ENCODE results near the gene CYSRT1. TPM values are rescaled to one million over a fixed set of nuclear protein-coding genes. Genes with fewer than 3 reads are reported as not detected.

The CYSRT1 gene
- polyA plus RNA-seq, 3 donors = 0.17 TPM; not detected in 2

- Mint-ChIP-seq H3K36me3 (peaks cover 0 to 2% of the 10 kb centered on the region in 2 donors), H3K4me1 (peaks cover 49% of the 10 kb centered on the region), H3K27ac (peak overlapping the region; percentile 77 to 92 (median 89)), H3K9me3 (peaks cover 0 to 2% (median 0%) of the 10 kb centered on the region in 7 donors), H3K4me3 (peak overlapping the region; percentile 74 to 88), H3K27me3 (ENCODE audit: low read depth in 3 of 3) (peaks cover 0 to 4% (median 0%) of the 10 kb centered on the region in 3 donors)
- peak overlapping the region; percentile 47 to 74 (median 68) for H3K4me3 ChIP-seq (replicated peaks in 1 of 3; ENCODE audit: low read depth in 2 of 3, low read length in 3 of 3)
- peak overlapping the region; percentile 74 for H2AFZ ChIP-seq (ENCODE audit: insufficient read depth, low read depth, low read length, poor library complexity, severe bottlenecking)
- peaks cover 46 to 62% of the 10 kb centered on the region in 2 donors for H3K4me1 ChIP-seq (ENCODE audit: control insufficient read depth in 1 of 2, insufficient read depth in 2 of 2, low read length in 2 of 2)
- no peak for TF ChIP-seq CTCF (IDR thresholded peaks at IDR 0.05)
- H3K27ac ChIP-seq (ENCODE audit: low read depth in 1 of 2, low read length in 2 of 2) = peak overlapping the region; percentile 77 to 89
- H3K9me3 ChIP-seq (replicated peaks in 1 of 2; ENCODE audit: control insufficient read depth in 1 of 2, insufficient read depth in 1 of 2, low read length in 2 of 2) = no peaks in the 10 kb centered on the region
- 10% methylated on average over 14 of the region's 23 CpGs for WGBS (ENCODE audit: insufficient coverage)
- H3K4me2 ChIP-seq (replicated peaks; ENCODE audit: extremely low read depth, low read length, poor library complexity, severe bottlenecking) = peak overlapping the region; percentile 79
- peak overlapping the region; percentile 64 for H3K9ac ChIP-seq (ENCODE audit: insufficient read depth, low read length, poor library complexity, severe bottlenecking)
- peaks cover 51% of the 10 kb centered on the region for H3K79me2 ChIP-seq (ENCODE audit: insufficient read depth, low read length)
- no peaks in the 10 kb centered on the region for H3K36me3 ChIP-seq (replicated peaks in 1 of 2; ENCODE audit: control insufficient read depth in 1 of 2, insufficient read depth in 2 of 2, low read length in 2 of 2)
- intact Hi-C loops (cut with micrococcal nuclease) = loop anchor here (2.0 to 5.0 kb wide), 3 partner anchors 21 to 351 kb away; partner anchors contain the start of genes RNF208 (in 2 of the 2), MRPL41 (in 1 of the 2), PNPLA7 (in 1 of the 2) and TUBB4B (in 1 of the 2)
- H4K20me1 ChIP-seq (ENCODE audit: insufficient read depth, low read length) = peaks cover 25% of the 10 kb centered on the region
- DNase-seq = no peak
- H3K27me3 ChIP-seq (ENCODE audit: control insufficient read depth in 2 of 2, insufficient read depth in 2 of 2, low read length in 2 of 2) = peaks cover 0 to 4% of the 10 kb centered on the region in 2 donors
Measured at GRCh38 chr9:137201205-137201868, 23.6 kb upstream of the CYSRT1 start.

GRCh38 chr9:137202966-137203365, 22.0 kb upstream of the CYSRT1 start:
- H3K27me3 Mint-ChIP-seq (ENCODE audit: low read depth in 3 of 3) = peaks cover 0 to 4% (median 0%) of the 10 kb centered on the region in 3 donors
- no peak overlapping the region for H3K4me3 ChIP-seq (replicated peaks in 1 of 3; ENCODE audit: low read depth in 2 of 3, low read length in 3 of 3)
- peaks cover 61% of the 10 kb centered on the region for H3K79me2 ChIP-seq (ENCODE audit: insufficient read depth, low read length)
- H3K4me1 Mint-ChIP-seq = peaks cover 58% of the 10 kb centered on the region
- no peak overlapping the region for H3K27ac ChIP-seq (ENCODE audit: low read depth in 1 of 2, low read length in 2 of 2)
- no peak overlapping the region for H3K27ac Mint-ChIP-seq
- peaks cover 0 to 2% (median 0%) of the 10 kb centered on the region in 7 donors for H3K9me3 Mint-ChIP-seq
- DNase-seq = no peak
- no peak overlapping the region for H3K9ac ChIP-seq (ENCODE audit: insufficient read depth, low read length, poor library complexity, severe bottlenecking)
- intact Hi-C loops (cut with micrococcal nuclease) = loop anchor here in 1 of 2 donors (5.0 kb wide), 2 partner anchors 39 to 349 kb away; partner anchors contain the start of genes MRPL41, PNPLA7 and TUBB4B
- TF ChIP-seq CTCF (IDR thresholded peaks at IDR 0.05) = no peak
- peaks cover 50 to 70% of the 10 kb centered on the region in 2 donors for H3K4me1 ChIP-seq (ENCODE audit: control insufficient read depth in 1 of 2, insufficient read depth in 2 of 2, low read length in 2 of 2)
- H3K4me3 Mint-ChIP-seq = no peak overlapping the region
- H3K36me3 ChIP-seq (replicated peaks in 1 of 2; ENCODE audit: control insufficient read depth in 1 of 2, insufficient read depth in 2 of 2, low read length in 2 of 2) = peaks cover 0 to 6% of the 10 kb centered on the region in 2 donors
- peaks cover 23% of the 10 kb centered on the region for H4K20me1 ChIP-seq (ENCODE audit: insufficient read depth, low read length)
- H3K27me3 ChIP-seq (ENCODE audit: control insufficient read depth in 2 of 2, insufficient read depth in 2 of 2, low read length in 2 of 2) = peaks cover 0 to 4% of the 10 kb centered on the region in 2 donors
- no peak overlapping the region for H3K4me2 ChIP-seq (replicated peaks; ENCODE audit: extremely low read depth, low read length, poor library complexity, severe bottlenecking)
- H2AFZ ChIP-seq (ENCODE audit: insufficient read depth, low read depth, low read length, poor library complexity, severe bottlenecking) = no peak overlapping the region
- 89% methylated on average over 7 of the region's 8 CpGs for WGBS (ENCODE audit: insufficient coverage)
- no peaks in the 10 kb centered on the region for H3K9me3 ChIP-seq (replicated peaks in 1 of 2; ENCODE audit: control insufficient read depth in 1 of 2, insufficient read depth in 1 of 2, low read length in 2 of 2)
- peaks cover 4 to 8% of the 10 kb centered on the region in 2 donors for H3K36me3 Mint-ChIP-seq
